Parathyroid adenoma (tissue), 2 donors: ENCODE data around the gene CES2.

Source experiments
- H2AFZ ChIP-seq: fragments of 300-600 bp; sonication (generic); one replicate; pipeline ENCODE4 v1.7.0; 2017; ENCODE audit warnings: antibody characterized with exemption, mild to moderate bottlenecking
- H3K27ac ChIP-seq: fragments of 300-600 bp; sonication (generic); one replicate; pipeline ENCODE4 v1.7.0; 2017
- H3K27me3 ChIP-seq: fragments of 300-600 bp; sonication (generic); one replicate; pipeline ENCODE4 v1.7.0; 2017; ENCODE audit warnings: low read length; ENCODE audit not compliant: control insufficient read depth, insufficient read depth
- H3K36me3 ChIP-seq: fragments of 300-600 bp; sonication (generic); one replicate; pipeline ENCODE4 v1.7.0; 2017; ENCODE audit warnings: low read length; ENCODE audit not compliant: control insufficient read depth, insufficient read depth
- H3K4me1 ChIP-seq: fragments of 300-600 bp; sonication (generic); one replicate; pipeline ENCODE4 v1.7.0; 2017; ENCODE audit warnings: control low read depth
- H3K4me2 ChIP-seq: fragments of 300-600 bp; sonication (generic); one replicate; pipeline ENCODE4 v1.7.0; 2017; ENCODE audit warnings: low read length
- H3K4me3 ChIP-seq: fragments of 300-600 bp; sonication (generic); one replicate; pipeline ENCODE4 v1.7.0; 2017; ENCODE audit warnings: low read depth, low read length
- H3K79me2 ChIP-seq: fragments of 300-600 bp; sonication (generic); one replicate; pipeline ENCODE4 v1.7.0; 2017; ENCODE audit warnings: control low read depth
- H3K9ac ChIP-seq: fragments of 300-600 bp; sonication (generic); one replicate; pipeline ENCODE4 v1.7.0; 2017; ENCODE audit warnings: mild to moderate bottlenecking
- H3K9me3 ChIP-seq: fragments of 300-600 bp; sonication (generic); one replicate; pipeline ENCODE4 v1.7.0; 2017; ENCODE audit warnings: low read length; ENCODE audit not compliant: control insufficient read depth
- CTCF ChIP-seq: fragments of 300-600 bp; sonication (generic); IDR thresholded peaks from one replicate; pipeline ENCODE4 v1.7.0; 2017; ENCODE audit warnings: antibody characterized with exemption, mild to moderate bottlenecking
- donor health status: primary hyperparathyroidism.

CES2 gene

DNA sequence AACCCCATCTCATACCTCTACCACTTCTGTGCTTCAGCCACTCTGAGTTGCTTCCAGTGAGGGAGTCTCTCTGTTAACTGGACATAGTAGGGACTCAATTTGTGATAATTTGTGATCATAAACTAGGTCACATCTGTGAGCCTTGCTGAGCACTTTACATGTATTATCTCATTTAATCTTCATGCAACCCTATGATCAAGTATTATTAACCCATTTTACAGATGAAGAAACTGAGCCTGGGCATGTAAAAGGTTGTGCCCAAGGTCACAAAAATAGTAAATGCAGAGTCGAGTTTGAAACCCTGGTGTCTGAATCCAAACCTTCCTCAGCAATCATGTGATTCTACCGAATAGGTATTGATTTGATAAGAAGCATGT is 36.4 kb upstream of the CES2 start:
- Histone ChIP-seq H3K79me2 (peaks cover 6% of the 10 kb centered on the region), H3K4me2 (no peak overlapping the region), H3K36me3 (no peaks in the 10 kb centered on the region), H3K9me3 (no peaks in the 10 kb centered on the region), H2AFZ (peak overlapping the region; percentile 65), H3K27ac (peak overlapping the region; percentile 75), H3K4me3 (no peak overlapping the region), H3K27me3 (no peaks in the 10 kb centered on the region), H3K4me1 (peaks cover 29% of the 10 kb centered on the region), H3K9ac (no peak overlapping the region)
- no peak for TF ChIP-seq CTCF

DNA sequence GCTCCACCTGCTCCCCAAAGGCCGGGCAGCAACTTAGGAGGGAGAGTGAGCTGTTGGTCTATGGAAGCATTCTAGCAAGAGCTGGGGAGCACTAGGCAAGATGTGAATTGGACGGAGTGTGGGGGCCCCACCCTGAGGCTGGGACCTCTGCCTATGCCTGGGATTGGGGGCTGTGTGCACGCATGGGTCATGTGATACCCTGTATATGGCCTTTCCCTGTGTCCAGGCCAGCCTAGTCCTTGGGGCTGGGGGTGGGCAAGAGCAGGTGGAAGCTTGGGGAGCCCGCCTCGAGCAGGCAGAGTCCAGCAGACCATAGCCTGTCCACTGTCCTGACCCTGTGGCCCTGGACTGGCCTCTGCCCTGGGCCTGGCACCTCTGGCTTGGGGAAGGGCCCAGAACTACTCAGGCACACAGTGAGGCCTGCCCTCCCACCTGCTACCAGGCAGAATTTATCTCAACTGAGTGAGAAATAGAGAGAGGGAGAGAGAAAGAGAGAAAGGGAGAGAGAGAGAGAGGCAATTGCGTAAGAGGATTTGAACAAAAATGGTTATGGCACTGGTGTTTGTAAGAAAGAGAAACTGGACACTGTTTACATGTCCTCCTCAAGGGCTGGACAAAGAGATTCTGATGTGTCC is 35.9 kb upstream of the CES2 start:
- Histone ChIP-seq H2AFZ (peak overlapping the region; percentile 65), H3K4me1 (peaks cover 31% of the 10 kb centered on the region), H3K79me2 (peaks cover under 1% of the 10 kb centered on the region), H3K9me3 (no peaks in the 10 kb centered on the region), H3K4me3 (no peak overlapping the region), H3K9ac (no peak overlapping the region), H3K27me3 (no peaks in the 10 kb centered on the region), H3K36me3 (no peaks in the 10 kb centered on the region), H3K4me2 (peak overlapping the region; percentile 65), H3K27ac (peak overlapping the region; percentile 75)
- TF ChIP-seq CTCF: no peak

DNA sequence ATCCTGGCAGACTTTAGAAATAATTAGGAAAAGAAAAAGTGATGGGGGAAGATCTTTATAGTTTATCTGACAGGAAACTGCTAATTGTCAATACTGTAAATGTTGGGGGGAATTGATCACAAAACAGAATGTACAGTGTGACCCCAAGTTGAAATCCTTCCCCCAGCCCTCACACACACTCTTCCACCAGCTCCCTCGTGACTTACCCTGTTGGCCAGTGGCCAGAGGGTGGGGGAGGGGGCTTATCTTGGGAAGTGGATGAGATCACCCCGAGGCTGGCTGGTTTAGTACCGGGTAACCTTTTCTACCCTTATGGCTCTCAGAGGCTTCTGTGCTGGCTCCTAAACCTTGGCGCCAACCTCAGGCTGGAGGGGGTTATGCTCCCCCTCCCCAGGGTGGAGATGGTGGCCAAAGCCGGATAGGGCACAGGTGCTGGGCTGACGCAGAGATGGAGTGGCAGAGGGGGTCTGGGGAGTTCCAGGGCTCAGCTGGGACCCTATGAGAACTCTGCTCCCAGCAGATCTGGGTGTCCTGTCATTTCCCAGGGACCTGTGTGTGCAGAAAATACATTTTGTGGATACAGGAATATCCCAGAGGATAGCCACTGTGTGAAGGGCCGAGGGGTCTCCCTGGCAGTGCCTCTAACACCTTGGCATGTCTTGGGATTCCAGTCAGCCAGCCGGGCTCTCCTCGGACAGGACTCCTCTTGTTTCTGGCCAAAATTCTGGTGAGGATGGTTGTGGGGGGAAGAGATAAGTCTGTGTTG is 35.2 kb upstream of the CES2 start:
- Histone ChIP-seq H3K9me3 (no peaks in the 10 kb centered on the region), H3K4me3 (no peak overlapping the region), H3K27ac (peak overlapping the region; percentile 75), H3K4me2 (peak overlapping the region; percentile 65), H2AFZ (peak overlapping the region; percentile 65), H3K27me3 (no peaks in the 10 kb centered on the region), H3K36me3 (no peaks in the 10 kb centered on the region), H3K9ac (no peak overlapping the region), H3K79me2 (no peaks in the 10 kb centered on the region), H3K4me1 (peaks cover 38% of the 10 kb centered on the region)
- no peak for TF ChIP-seq CTCF

- H3K4me3 ChIP-seq: no peak overlapping the region
- peak overlapping the region; percentile 65 for H2AFZ ChIP-seq
- TF ChIP-seq CTCF: no peak
- H3K27ac ChIP-seq: peak overlapping the region; percentile 75
- no peak overlapping the region for H3K9ac ChIP-seq
- no peaks in the 10 kb centered on the region for H3K36me3 ChIP-seq
- no peaks in the 10 kb centered on the region for H3K79me2 ChIP-seq
- H3K9me3 ChIP-seq: no peaks in the 10 kb centered on the region
- peaks cover 43% of the 10 kb centered on the region for H3K4me1 ChIP-seq
- no peak overlapping the region for H3K4me2 ChIP-seq
- H3K27me3 ChIP-seq: no peaks in the 10 kb centered on the region
These were observed 34.4 kb upstream of the CES2 start for GRCh38 chr16:66900721-66901441.
